ENCODE measurements around the gene TNFRSF9. TPM values are rescaled to one million over a fixed set of nuclear protein-coding genes. Genes with fewer than 3 reads are reported as not detected.

Gene TNFRSF9

GRCh38 chr1:7868070-7868780, 72.4 kb downstream of the TNFRSF9 start:
- Histone ChIP-seq H3K9me3 (replicated peaks in 1 of 2; ENCODE audit: control insufficient read depth in 2 of 2, insufficient read depth in 1 of 2, low read depth in 1 of 2, low read length in 2 of 2) (no peaks in the 10 kb centered on the region), H3K14ac (ENCODE audit: low read length) (no peak overlapping the region), H3K23ac (ENCODE audit: low read depth, low read length, poor library complexity) (no peak overlapping the region), H2AK5ac (ENCODE audit: low read depth, low read length) (no peak overlapping the region), H2BK120ac (ENCODE audit: low read depth, low read length) (no peak overlapping the region), H3K4me3 (ENCODE audit: low read length in 2 of 2) (no peak overlapping the region), H3K4me1 (ENCODE audit: control insufficient read depth in 2 of 2, insufficient read depth in 1 of 2, low read depth in 1 of 2, low read length in 2 of 2) (peaks cover 2 to 3% of the 10 kb centered on the region in 2 donors), H3K9ac (ENCODE audit: low read depth, low read length, poor library complexity) (no peak overlapping the region), H4K8ac (ENCODE audit: low read depth, low read length) (no peak overlapping the region), H3K27ac (replicated peaks; ENCODE audit: low read length) (no peak overlapping the region), H3K36me3 (replicated peaks in 1 of 2; ENCODE audit: control insufficient read depth in 2 of 2, insufficient read depth in 2 of 2, low read length in 2 of 2) (no peaks in the 10 kb centered on the region), H2AFZ (ENCODE audit: low read length) (no peak overlapping the region), H2BK15ac (ENCODE audit: low read length) (no peak overlapping the region), H2BK12ac (ENCODE audit: low read length) (no peak overlapping the region), H2BK5ac (ENCODE audit: low read length) (no peak overlapping the region), H3K4me2 (ENCODE audit: insufficient read depth, low read length, poor library complexity, severe bottlenecking) (no peak overlapping the region), H3K4ac (ENCODE audit: low read length) (no peak overlapping the region), H4K91ac (ENCODE audit: low read depth, low read length, poor library complexity) (no peak overlapping the region), H3K79me1 (ENCODE audit: low read depth, low read length) (no peaks in the 10 kb centered on the region), H3K18ac (ENCODE audit: low read length) (no peak overlapping the region), H3K27me3 (ENCODE audit: control insufficient read depth in 3 of 3, insufficient read depth in 3 of 3, low read depth in 1 of 3, low read length in 3 of 3) (peaks cover 0 to 3% (median 0%) of the 10 kb centered on the region in 3 experiments)
- DNase-seq (ENCODE audit: low spot score) = no peak
- no CpG with 5 or more reads among the region's 10 CpGs for WGBS, 2 donors (ENCODE audit: extremely low coverage in 2 of 2, insufficient read length in 2 of 2, insufficient replicate concordance in 1 of 2)

DNA sequence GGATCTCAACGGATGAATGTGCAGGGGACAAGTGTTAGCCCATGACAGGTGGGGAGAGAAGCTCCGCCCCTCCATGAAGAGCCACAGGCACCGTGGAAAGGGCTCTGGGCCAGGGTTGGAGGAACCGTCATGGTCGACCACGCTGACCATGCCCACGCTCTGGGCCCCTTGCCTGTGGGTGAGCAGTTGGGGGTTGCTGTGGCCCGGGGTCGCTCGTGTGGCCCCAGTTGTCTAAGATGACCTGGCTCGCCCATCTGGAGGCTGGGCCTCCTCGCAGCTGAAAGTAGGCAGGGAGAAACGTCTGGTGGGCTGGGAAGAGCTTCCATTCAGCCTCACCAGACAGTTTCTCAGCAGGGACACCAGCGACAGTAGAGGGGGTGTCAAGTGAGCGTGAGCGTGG, 74.7 kb downstream of the TNFRSF9 start:
- H2BK12ac ChIP-seq (ENCODE audit: low read length) = no peak overlapping the region
- H3K23ac ChIP-seq (ENCODE audit: low read depth, low read length, poor library complexity) = no peak overlapping the region
- no peak overlapping the region for H2BK120ac ChIP-seq (ENCODE audit: low read depth, low read length)
- H3K18ac ChIP-seq (ENCODE audit: low read length) = peak overlapping the region; percentile 32
- H3K4ac ChIP-seq (ENCODE audit: low read length) = no peak overlapping the region
- no peak overlapping the region for H2BK15ac ChIP-seq (ENCODE audit: low read length)
- no peak overlapping the region for H3K9ac ChIP-seq (ENCODE audit: low read depth, low read length, poor library complexity)
- H3K27ac ChIP-seq (replicated peaks; ENCODE audit: low read length) = no peak overlapping the region
- H3K4me3 ChIP-seq (ENCODE audit: low read length in 2 of 2) = no peak overlapping the region
- no CpG with 5 or more reads among the region's 16 CpGs for WGBS, 2 donors (ENCODE audit: extremely low coverage in 2 of 2, insufficient read length in 2 of 2, insufficient replicate concordance in 1 of 2)
- H2AK5ac ChIP-seq (ENCODE audit: low read depth, low read length) = no peak overlapping the region
- H4K8ac ChIP-seq (ENCODE audit: low read depth, low read length) = peak overlapping the region; percentile 23
- H3K4me1 ChIP-seq (ENCODE audit: control insufficient read depth in 2 of 2, insufficient read depth in 1 of 2, low read depth in 1 of 2, low read length in 2 of 2) = peaks cover 2 to 3% of the 10 kb centered on the region in 2 donors
- no peak overlapping the region for H3K14ac ChIP-seq (ENCODE audit: low read length)
- H2AFZ ChIP-seq (ENCODE audit: low read length) = no peak overlapping the region
- H3K36me3 ChIP-seq (replicated peaks in 1 of 2; ENCODE audit: control insufficient read depth in 2 of 2, insufficient read depth in 2 of 2, low read length in 2 of 2) = no peaks in the 10 kb centered on the region
- H3K79me1 ChIP-seq (ENCODE audit: low read depth, low read length) = no peaks in the 10 kb centered on the region
- no peak overlapping the region for H3K4me2 ChIP-seq (ENCODE audit: insufficient read depth, low read length, poor library complexity, severe bottlenecking)
- peaks cover 0 to 3% (median 0%) of the 10 kb centered on the region in 3 experiments for H3K27me3 ChIP-seq (ENCODE audit: control insufficient read depth in 3 of 3, insufficient read depth in 3 of 3, low read depth in 1 of 3, low read length in 3 of 3)
- H4K91ac ChIP-seq (ENCODE audit: low read depth, low read length, poor library complexity) = no peak overlapping the region
- no peak for DNase-seq (ENCODE audit: low spot score)
- H3K9me3 ChIP-seq (replicated peaks in 1 of 2; ENCODE audit: control insufficient read depth in 2 of 2, insufficient read depth in 1 of 2, low read depth in 1 of 2, low read length in 2 of 2) = no peaks in the 10 kb centered on the region
- no peak overlapping the region for H2BK5ac ChIP-seq (ENCODE audit: low read length)

Small RNAs within 50 kb of the gene (small RNA-seq; reads per million reads assigned to genes)
- not detected for gene RF00019 (ENCODE audit: insufficient read depth)
